Peyer's patch (tissue), 4 donors: ENCODE measurements around the gene CDC42SE2. TPM values are rescaled to one million over a fixed set of nuclear protein-coding genes. Genes with fewer than 3 reads are reported as not detected.
A peak's percentile ranks its signal among the peaks of the same experiment; 100 is the strongest.

Experiments
- DNase-seq, 3 donors: peaks; one replicate each; pipeline ENCODE4 v3.0.0-alpha.2; 2017 to 2019
- H3K27ac ChIP-seq, 4 donors: fragments of 200-600 bp; sonication (generic); one replicate each; pipeline ENCODE4 v1.5.1; 2016 to 2019
- H3K27me3 ChIP-seq, 2 donors: fragments of 200-600 bp; sonication (generic); one replicate each; pipeline ENCODE4 v1.5.1; 2019
- H3K36me3 ChIP-seq, 3 donors: fragments of 200-600 bp; sonication (generic); one replicate each; pipeline ENCODE4 v1.5.1; 2016 to 2019
- H3K4me1 ChIP-seq, 4 donors: fragments of 200-600 bp; sonication (generic); one replicate each; pipeline ENCODE4 v1.5.1; 2016 to 2019
- H3K4me3 ChIP-seq, 4 donors: fragments of 200-600 bp; sonication (generic); 1 replicate in 3 of 4; 2 replicates in 1 of 4; pipeline ENCODE4 v1.5.1; 2016 to 2019; ENCODE audit warnings: mild to moderate bottlenecking in 1 of 4
- H3K9me3 ChIP-seq, 4 donors: fragments of 200-600 bp; sonication (generic); one replicate each; pipeline ENCODE4 v1.5.1; 2016 to 2019; ENCODE audit warnings: mild to moderate bottlenecking in 1 of 4
- CTCF ChIP-seq, 6 experiments: fragments of 450-650 bp in 4 of 6; fragments of 200-600 bp in 2 of 6; sonication (generic) in 1 of 6; IDR thresholded peaks; one replicate each; pipeline ENCODE4 v1.5.1; 2017 to 2019; ENCODE audit warnings: antibody characterized with exemption in 6 of 6, mild to moderate bottlenecking in 3 of 6, moderate library complexity in 1 of 6
- POLR2A ChIP-seq, 2 donors: fragments of 450-650 bp; IDR thresholded peaks; one replicate each; pipeline ENCODE4 v1.5.1; 2017; ENCODE audit warnings: antibody characterized with exemption in 2 of 2, mild to moderate bottlenecking in 2 of 2, moderate library complexity in 2 of 2
- total RNA-seq, 4 donors: library from RNA; depleted of rRNA; stranded (reverse); fragments of >200 nt; gene quantifications; one replicate each; pipeline ENCODE4 v1.1.0, GENCODE V29; 2016

CDC42SE2 gene
- total RNA-seq, 4 donors from 2014 or later = 49.9 to 125 (median 91.4) TPM

GRCh38 chr5:131280417-131280816 lies 16.6 kb downstream of the CDC42SE2 start:
- Histone ChIP-seq H3K4me1 (peaks cover 8 to 34% (median 13%) of the 10 kb centered on the region in 4 donors), H3K27ac (peak overlapping the region; percentile 27 to 87 (median 65)), H3K4me3 (no peak overlapping the region), H3K27me3 (no peaks in the 10 kb centered on the region), H3K9me3 (no peaks in the 10 kb centered on the region), H3K36me3 (no peaks in the 10 kb centered on the region)
- TF ChIP-seq POLR2A (IDR thresholded peaks at IDR 0.05) = no peak
- no peak for DNase-seq

- Histone ChIP-seq H3K4me1 (peaks cover 8 to 37% (median 16%) of the 10 kb centered on the region in 4 donors), H3K27me3 (no peaks in the 10 kb centered on the region), H3K9me3 (no peaks in the 10 kb centered on the region), H3K36me3 (no peaks in the 10 kb centered on the region), H3K4me3 (peak overlapping the region in 2 of 4 donors; percentile 7 to 27), H3K27ac (peak overlapping the region; percentile 63 to 87 (median 74))
- TF ChIP-seq POLR2A (IDR thresholded peaks at IDR 0.05) (no peak), CTCF (IDR thresholded peaks at IDR 0.05) (no peak)
- DNase-seq = no peak
Measured at GRCh38 chr5:131281133-131281867, 17.4 kb downstream of the CDC42SE2 start.

GRCh38 chr5:131281868-131282234 lies 18.0 kb downstream of the CDC42SE2 start:
- H3K9me3 ChIP-seq = no peaks in the 10 kb centered on the region
- peak overlapping the region; percentile 63 to 87 (median 74) for H3K27ac ChIP-seq
- no peaks in the 10 kb centered on the region for H3K27me3 ChIP-seq
- no peak for TF ChIP-seq CTCF (IDR thresholded peaks at IDR 0.05)
- TF ChIP-seq POLR2A (IDR thresholded peaks at IDR 0.05) = no peak
- no peaks in the 10 kb centered on the region for H3K36me3 ChIP-seq
- peaks cover 8 to 42% (median 16%) of the 10 kb centered on the region in 4 donors for H3K4me1 ChIP-seq
- H3K4me3 ChIP-seq = peak overlapping the region in 3 of 4 donors; percentile 2 to 27 (median 7)
- no peak for DNase-seq

- Histone ChIP-seq H3K4me3 (peak overlapping the region in 3 of 4 donors; percentile 2 to 27 (median 7)), H3K27me3 (no peaks in the 10 kb centered on the region), H3K9me3 (no peaks in the 10 kb centered on the region), H3K36me3 (peaks cover 0 to 3% (median 0%) of the 10 kb centered on the region in 3 donors), H3K4me1 (peaks cover 8 to 44% (median 16%) of the 10 kb centered on the region in 4 donors), H3K27ac (peak overlapping the region; percentile 63 to 87 (median 74))
- no peak for DNase-seq
- TF ChIP-seq POLR2A (IDR thresholded peaks at IDR 0.05) (no peak), CTCF (IDR thresholded peaks at IDR 0.05) (no peak)
Measured at GRCh38 chr5:131282235-131282634, 18.4 kb downstream of the CDC42SE2 start.

- Histone ChIP-seq H3K4me3 (no peak overlapping the region), H3K4me1 (peaks cover 3 to 35% (median 17%) of the 10 kb centered on the region in 4 donors), H3K9me3 (no peaks in the 10 kb centered on the region), H3K36me3 (peaks cover 0 to 10% (median 0%) of the 10 kb centered on the region in 3 donors), H3K27ac (peak overlapping the region in 3 of 4 donors; percentile 38 to 76 (median 74)), H3K27me3 (no peaks in the 10 kb centered on the region)
- TF ChIP-seq POLR2A (IDR thresholded peaks at IDR 0.05) (no peak), CTCF (IDR thresholded peaks at IDR 0.05) (no peak)
- no peak for DNase-seq
Measured at GRCh38 chr5:131285703-131286399, 22.0 kb downstream of the CDC42SE2 start.

GRCh38 chr5:131286400-131286715 lies 22.5 kb downstream of the CDC42SE2 start:
- Histone ChIP-seq H3K4me1 (peaks cover 0 to 35% (median 18%) of the 10 kb centered on the region in 4 donors), H3K36me3 (peaks cover 0 to 10% (median 0%) of the 10 kb centered on the region in 3 donors), H3K9me3 (no peaks in the 10 kb centered on the region), H3K27me3 (no peaks in the 10 kb centered on the region), H3K27ac (peak overlapping the region in 2 of 4 donors; percentile 38 to 74), H3K4me3 (no peak overlapping the region)
- TF ChIP-seq POLR2A (IDR thresholded peaks at IDR 0.05) (no peak), CTCF (IDR thresholded peaks at IDR 0.05) (no peak)
- DNase-seq = peak in 1 of 3 donors; percentile 62
